Measurements from ENCODE around the gene PSMG4.
"Not testable (repeated sequence)": the region's sequence is repeated elsewhere in the genome, so short reads cannot be mapped to it uniquely, and the experiment has no call there.

PSMG4 gene

DNA sequence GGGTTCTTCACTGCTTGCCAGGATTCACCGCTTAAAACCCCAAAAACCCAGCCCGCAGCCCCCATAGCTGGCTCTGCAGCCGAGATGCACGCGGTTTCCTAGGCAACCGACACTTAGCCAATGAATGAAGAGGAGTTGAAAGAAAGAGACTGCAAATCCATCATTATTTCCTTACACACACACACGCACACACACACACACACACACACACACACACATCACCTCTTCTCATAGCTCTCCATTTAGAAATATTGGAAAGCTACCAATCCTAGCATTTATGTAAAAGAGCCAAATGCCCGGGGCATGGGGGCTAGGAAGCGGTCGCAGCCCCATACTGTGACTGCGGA, 27.9 kb upstream of the PSMG4 start:
- DNase-seq, result peak; percentile 65

DNA sequence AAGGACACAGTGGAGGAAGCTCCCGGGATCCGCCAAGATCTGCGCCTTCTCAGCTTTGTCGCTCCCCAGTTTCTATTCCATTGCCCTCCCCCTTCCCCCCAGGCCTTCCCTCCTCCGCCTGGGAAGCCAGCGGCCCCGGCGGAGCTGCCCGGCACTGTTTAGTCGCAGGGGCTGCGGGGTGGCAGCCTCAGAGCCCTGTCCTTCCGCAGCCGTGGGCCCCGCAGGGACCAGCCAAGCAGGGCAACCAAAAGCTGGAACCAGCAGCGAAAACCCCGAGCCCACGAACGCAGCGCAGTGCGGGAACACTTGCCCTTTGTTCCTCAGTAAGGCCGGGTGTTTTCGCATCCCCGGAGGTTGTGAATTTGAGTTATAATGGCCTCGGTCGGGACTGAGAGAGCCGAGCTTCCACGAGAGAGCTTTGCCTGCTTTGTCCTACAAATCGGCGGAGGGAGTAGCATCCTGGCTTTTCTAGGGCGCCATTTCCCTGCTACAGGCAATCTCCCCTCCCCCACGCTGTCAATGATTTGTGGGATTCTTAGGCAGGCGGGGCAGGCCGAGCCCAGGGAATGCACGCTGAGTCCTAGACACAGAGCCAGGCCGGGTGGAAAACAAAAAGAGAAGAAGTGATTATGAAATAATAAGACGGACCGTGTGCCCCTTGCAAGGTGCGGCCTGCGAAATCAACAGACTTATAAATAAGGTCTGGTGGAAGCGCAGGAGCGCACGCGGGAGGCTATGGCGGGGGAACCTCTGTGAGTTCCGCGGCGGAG, 27.3 kb upstream of the PSMG4 start:
- peak; percentile 67 for DNase-seq

DNA sequence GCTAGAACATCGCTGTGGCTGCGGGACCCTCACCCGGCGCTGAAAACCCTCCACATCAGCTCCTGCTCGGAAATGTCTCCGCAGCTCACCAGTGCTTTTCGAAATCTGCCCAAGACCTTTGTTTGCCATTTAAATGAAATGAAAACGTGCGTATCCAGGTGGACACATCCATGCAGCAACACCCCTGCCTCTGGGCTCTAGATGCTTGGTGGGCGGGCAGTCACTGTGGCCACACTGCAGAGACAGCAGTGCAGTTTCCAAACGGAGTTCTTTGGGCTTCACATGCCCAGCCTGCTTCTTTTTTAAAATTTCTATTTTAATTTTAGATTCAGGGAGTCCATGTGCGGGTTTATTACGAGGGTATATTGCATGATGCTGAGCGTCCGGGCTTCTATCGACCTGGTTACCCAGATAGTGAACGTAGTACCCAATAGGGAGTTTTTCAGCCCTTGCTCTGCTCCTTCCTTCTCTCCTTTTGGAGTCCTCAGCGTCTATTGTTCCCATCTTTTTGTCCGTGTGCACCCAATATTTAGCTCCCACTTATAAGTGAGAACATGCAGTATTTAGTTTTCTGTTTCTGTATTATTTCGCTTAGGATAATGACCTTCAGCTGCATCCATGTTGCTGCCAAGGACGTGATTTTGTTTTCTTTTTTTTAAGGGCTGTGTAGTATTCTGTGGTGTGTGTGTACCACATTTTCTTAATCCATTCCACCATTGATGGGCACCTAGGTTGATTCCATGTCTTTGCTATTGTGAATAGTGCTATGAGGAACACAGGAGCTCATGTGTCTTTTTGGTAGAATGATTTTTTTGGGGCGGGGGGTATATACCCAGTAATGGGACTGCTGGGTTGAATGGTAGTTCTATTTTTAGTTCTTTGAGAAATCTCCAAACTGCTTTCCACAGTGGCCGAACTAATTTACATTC, 26.5 kb upstream of the PSMG4 start:
- peak; percentile 35 for DNase-seq

DNA sequence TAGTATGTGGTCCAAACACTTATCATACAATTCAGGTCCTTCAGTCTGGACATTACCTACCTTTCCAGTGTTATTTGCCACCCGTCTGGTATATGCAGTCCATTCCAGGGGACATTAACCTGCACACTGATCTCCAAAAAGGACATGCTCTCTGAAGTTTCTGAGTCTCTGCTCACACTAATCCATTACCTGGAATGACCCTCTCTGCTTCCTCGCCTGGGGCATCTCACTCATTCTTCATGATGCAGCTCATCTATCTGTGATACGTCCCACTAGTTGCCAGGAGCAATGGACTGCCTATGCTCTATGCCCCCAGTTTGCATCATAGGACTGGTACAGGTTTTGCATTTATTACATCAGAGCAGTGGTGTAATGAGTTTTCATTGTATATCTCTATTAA, 25.4 kb upstream of the PSMG4 start:
- DNase-seq, result no peak

DNA sequence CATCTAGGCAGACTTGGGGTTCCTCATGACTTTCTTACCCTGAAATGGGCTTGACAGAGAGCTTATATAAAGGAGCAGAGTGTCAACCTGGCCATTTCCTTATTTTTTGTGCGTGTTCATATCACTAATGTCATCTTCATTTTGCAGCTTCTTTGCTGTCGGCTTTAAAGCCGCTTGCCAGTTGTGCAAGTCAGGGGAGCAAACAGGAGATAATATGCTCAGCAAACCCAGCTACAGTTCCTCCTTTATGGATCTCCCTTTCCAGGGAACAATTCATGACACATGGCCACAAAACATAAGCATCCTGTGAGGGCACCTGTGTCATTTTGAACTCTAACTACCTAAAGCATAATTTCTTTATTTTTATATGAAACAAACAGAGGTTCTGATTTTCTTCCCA, 24.8 kb upstream of the PSMG4 start:
- no peak for DNase-seq

DNA sequence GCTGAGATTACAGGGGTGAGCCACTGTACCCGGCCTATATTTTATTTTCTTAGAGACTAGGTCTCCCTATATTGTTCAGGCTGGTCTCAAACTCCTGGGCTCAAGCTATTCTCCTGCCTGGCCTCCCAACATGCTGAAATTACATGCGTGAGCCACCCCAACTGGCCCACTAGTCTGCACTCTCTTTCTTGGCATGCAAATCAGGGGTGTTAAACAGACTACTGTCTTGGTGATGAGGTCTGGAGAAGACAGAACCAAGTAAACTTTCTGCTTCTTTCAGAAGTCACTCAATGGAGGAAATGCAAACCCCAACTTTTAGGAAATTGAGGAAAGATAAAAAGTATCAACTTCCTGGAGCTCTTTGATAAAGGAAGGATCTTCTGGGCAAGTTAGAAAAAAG, 23.3 kb upstream of the PSMG4 start:
- DNase-seq, result no peak

DNA sequence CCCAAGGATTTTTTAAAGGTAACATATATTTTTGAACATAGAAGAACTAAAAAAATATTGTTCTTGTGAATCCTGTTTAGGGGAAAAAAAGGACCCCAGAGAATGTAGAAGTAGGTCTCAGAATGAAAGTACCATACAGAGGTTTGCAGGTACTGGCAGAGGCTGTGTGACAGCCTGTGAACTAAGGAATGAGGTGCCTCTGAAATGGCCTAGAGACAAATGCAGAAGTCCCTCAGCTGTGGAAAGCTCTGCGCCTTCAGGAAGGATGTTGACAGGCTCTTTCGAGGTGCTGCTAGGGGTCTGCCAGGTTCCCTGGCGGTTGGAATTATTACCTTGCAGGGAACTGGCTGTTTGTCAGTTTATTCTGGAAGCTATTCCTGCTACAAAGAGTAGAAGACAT, 22.7 kb upstream of the PSMG4 start:
- DNase-seq, result no peak

DNA sequence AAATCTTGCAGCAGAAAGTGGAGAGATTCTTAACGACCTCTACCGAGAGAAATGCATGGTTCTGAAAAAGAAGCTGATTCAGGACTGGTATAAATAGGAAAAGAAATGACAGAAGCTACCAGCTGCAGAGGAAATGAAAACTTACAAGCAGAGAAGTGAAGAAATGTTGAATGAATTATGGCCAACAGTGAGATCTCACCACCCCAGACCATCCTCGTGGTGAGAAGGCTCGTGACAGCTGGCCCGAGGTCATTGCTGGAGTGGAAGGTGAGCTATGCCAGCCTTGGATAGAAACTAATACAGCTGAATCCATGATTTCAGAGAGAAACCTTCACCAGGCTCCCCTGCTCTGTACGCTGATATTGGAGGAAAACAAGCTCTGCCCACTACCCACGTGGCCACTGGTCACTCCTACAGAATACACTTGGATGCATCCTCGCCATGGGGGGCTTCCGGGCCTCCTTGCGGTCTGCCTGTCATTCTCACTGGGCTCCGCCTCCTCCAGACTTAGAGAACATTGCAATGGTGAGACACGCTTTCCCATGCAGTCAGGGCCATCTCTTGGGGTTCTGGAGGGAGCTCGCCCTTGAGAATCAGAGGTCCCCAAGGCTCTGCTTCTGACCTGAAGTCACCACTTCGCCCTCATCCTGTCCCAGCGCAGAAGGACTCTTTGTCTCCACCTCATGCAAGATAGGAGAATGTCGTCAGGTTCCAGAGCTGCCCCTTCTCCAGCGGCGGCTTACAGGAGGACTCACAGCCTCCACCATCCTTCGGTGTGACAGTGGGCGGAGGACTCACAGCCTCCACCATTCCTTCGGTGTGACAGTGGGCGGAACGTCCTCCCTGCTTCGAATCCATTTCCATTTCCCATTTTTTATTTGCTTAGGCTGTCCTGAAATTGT, 20.7 kb upstream of the PSMG4 start:
- no peak for DNase-seq

DNA sequence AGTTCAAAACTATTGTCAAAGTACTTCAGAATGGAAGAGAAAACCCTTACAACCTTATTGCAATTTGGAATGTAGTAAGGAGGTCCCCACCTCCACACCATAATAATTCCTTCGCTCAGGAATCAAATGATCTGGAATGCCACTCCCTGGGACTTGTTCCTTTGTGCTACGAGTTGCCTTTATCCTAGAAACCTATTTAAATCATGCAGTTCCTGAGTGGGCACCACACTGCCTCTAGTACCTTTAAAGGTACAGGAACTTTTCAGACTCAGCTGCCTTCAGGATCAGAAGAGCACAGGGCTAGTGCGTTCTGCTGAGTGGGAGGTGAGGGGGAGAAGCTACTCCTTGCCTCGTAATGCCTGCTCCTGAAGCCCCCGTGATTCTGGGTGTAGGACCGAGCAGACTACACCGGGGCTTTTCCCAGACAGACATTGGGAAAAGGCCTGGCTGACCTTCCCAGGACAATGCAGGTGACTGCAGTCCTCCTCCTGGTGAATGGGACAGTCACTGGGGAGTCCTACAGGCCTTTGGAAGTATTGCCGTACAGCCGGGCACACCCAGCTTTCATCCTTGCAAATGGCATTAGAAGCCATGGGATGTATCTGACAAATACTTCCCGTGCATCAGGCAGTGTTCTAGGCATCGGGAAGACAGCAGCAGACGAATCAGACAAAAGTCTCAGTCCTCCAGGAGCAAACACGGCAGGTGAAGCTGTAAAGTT, 19.5 kb upstream of the PSMG4 start:
- no peak for DNase-seq

DNA sequence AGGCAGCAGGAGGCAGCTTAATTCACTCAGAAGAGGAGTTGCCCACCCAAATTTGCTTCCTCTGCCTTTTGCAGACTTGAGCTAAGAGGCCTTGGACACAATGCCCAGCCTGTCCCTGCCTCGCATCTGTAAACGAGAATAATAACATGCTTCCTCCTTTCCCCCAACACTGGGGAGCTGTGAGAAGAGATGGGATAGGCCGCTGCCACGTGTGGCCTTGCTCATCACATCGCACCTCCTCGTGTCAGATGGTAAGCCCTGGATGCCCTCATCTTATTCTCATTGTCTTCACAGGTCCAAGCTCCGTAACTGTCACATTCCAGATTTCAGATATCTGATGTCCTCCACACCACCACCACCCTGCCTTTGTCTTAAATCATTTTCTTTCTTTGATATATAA, 18.2 kb upstream of the PSMG4 start:
- DNase-seq, result no peak

DNA sequence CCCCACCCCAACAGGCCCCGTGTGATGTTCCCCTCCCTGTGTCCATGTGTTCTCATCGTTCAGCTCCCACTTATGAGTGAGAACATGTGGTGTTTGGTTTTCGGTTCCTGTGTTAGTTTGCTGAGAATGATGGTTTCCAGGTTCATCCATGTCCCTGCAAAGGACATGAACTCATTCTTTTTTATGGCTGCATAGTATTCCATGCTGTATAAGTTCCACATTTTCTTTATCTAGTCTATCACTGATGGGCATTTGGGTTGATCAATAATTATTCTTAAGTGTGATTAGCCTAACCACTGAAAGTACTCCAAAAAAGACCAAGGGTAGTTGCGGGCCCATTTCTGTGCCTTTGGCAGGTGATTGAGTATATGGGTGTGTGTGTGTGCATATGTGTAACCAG, 17.0 kb upstream of the PSMG4 start:
- not testable (repeated sequence) for DNase-seq

DNA sequence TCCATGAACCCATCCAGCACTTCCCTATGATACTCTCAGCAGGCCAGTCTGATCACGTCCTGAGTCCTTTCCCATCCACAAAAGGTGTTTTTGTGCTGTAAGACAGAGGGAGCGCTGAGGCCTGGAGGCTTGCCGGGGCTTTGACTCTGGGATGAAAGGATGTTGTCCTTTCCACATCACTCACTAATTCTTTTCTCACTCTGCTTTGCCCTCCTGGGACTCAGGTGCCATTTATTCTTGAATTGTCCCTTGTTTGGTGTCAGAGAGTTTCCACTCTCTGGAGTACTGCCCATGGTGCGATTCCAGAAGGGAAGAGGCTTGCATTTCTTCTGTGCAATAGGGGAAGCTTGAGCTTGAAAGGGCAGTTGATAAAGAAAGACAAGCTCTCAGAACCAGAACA, 16.0 kb upstream of the PSMG4 start:
- no peak for DNase-seq

DNA sequence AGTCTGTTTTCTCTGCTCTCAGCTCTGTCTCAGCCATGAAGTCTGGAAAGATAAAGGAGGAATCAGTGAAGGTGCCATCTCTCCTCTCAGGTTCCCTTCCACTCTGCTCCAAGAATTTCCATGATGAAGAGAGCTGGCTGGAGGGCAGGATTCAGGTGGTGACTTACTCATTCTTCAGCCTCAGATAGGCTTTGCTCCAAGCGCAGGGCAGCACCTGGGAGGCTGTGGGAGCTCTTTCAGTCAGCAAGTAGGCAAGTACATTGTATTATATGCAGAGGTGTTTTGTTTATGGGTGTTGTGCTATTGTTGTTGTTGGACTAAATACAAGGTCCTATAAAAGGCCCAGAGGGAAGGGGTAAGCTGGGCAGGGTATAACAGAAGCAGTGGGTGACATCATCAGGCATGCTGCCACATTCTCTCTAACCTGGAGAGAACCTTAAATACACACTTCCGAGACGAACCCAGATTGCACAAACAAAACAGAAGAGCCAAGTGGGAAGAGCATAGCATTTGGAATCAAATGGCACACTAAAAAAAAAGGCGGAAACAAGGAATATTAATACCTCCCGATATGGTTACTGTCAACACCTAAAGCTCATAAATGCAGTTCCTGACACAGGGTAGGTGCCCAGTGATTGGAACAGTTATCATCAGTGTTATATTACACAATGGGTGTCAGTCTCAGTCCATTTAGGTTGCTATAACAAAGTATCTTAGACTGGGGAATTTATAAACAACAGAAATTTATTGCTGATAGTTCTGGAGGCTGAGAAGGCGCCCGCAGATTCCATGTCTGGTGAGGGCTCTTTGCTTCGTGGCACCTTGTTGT, 14.5 kb upstream of the PSMG4 start:
- no peak for DNase-seq

DNA sequence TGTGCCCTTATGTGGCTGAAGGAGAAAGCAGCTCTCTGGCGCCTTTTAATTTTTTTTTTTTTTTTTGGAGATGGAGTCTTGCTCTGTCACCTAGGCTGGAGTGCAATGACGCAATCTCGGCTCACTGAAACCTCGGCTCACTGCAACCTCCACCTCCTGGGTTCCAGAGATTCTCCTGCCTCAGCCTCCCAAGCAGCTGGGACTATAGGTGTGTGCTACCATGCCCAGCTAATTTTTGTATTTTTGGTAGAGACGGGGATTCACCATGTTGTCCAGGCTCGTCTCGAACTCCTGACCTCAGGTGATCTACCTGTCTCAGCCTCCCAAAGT, 13.9 kb upstream of the PSMG4 start:
- not testable (repeated sequence) for DNase-seq

DNA sequence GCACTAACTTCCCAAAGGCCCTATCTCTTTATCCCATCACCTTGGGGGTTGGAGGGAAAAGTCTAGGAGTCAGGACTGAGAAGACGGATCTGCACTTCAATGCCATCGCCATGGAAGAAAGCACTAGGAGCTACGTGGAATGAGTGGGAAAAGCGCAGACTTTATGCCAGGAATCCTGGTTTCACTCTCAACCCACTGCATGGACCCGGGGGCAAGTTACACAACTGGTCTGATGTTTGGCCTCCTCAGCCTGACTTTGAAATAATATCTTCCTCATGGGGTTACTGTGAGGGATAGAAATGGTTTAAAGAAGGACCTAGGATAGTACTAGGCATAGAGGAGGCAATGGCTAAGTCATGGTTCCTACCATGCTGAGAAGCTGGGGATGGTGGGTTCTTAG, 13.5 kb upstream of the PSMG4 start:
- DNase-seq, result no peak

DNA sequence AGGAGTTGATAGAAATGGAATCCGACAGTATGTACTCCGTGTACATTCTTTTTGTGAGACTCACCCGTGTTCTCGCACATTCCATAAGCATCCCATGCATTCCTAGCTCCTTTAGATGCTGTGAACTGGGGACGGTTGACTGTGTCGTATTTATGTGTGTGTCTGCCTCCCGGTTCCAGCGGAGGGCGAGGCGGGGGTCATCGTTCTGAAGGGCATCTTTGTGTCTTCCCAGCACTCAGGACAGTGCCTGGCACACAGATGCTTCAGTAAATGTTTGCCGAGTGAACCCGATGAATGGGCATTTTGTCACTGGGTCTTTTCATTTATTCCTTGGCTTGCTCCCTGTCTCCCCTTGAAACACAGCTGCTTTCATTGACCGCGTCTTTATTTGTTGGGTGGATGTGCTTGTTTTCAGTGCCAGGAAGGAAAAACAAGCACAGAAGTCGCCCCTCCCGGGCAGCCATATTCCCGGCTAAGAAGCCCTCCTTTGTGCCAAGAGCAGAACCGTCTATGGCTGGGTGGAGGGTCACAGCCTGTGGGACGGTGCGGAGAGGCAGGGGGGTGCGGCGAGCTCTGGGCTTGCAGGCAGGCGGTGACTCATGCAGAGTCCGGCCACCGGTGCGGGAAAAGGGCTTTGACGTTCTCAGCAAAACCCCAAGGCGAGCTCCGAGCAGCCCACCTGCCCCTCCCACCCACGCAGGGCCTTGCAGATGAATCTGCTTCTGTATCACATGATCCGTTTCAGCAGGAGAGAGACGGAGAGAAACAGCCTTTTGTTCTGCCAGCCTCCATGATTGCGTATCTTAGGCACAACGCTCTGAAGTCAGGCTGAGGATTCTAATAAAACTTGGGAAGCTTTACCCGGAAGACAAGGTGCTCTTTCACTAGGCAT, 11.2 kb upstream of the PSMG4 start:
- no peak for DNase-seq

DNA sequence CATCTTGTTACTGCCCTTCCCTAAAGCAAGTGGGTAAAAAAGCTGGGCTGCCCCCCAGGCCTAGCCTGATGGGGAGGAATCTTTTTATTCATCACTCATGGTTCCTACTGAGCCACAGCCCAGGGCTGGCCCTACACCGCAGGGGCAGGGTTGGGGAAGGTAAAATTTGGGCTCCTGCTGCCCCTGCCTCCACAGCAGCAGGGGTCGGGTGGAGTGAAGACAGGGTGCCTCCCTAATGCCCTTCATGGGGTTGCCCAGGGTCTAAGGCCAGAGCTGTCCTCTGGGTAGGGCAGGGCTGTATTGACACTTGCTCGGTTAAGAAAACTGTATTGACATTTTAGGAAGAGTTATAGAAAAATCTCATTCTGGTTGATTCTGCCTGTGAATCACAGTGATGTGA, 8.9 kb upstream of the PSMG4 start:
- DNase-seq, result no peak

DNA sequence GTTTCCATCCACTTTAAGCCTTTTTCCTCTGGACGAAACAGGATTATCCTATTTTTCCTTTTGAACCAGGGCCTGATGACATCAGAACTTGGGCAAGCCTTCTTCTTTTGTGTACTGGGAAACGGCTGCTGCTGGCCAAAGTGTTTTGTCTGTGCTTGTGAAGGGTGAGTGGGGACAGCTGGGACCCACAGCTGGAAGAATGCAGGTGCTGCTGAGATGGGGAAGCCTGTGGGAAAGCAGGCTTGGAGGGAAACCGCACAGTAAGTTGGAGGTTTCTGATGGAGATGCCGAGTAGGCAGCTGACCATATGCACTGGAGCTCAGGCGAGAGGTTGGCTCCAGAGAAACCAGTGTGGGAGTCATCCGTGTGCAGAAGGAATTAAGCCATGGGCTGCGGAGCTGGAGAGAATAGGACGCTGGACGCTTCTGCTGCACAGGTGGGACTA, 8.5 kb upstream of the PSMG4 start:
- DNase-seq, result no peak

DNA sequence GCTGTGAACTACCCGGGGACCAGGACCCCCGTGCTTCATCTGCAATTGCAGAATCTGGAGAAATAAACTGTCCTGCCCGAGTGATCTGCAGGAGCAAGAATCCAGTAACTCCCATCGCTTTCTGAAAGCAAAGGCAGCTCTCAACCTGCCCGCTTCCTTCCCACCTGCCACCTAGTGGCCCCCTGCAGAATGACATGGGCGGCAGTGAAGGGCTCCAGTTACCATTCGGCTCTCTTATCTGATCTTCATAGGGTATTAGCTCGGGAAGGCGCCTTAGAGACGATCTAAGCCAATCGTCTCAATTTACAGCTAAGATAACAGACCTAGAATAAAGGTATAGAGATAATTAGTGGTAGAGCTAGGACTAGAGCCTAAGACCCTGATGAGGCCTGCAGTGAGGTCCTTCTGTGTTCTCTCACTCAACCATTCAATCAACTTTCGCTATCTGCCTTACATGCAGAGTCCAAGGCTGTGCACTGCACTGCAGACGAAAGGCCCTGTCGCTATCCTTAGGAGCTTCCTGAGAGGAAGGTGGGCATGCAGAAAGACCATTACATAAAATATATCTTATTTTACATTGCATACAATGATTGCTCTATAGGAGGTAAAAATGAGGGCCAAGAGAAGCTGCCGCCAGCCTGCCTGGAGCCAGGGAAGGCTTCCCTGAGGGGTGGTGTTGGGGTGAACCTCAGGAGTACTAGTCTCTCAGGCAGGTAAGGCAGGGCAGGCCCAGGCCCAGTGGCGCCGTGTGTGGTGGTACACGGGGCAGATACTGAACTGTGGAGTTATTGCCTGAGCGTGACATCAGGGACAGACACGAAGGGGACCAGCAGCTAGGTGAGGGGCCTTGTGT, 7.1 kb upstream of the PSMG4 start:
- peak; percentile 15 for DNase-seq

DNA sequence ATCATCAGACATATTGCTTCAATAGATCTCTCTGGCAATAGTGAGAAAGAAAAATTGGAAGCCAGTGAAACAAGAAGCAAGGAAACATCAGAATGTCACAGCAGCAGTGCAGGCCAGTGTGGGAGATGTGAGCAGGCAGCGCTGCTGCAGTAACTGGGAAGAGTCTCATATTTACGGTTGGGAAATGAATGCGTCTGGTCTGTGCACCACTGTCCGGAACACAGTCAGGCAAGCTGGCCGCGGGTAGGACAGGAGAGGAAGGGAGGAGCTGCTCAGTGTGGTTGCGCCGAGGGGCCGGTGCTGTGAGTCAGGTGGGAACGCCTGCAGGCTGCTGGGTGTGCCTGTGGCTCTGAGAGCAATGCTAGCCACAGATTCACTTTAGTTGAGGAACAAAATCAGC, 6.4 kb upstream of the PSMG4 start:
- DNase-seq, result no peak

Measured in DMS79 (cell line).